MM.1S (cell line): ENCODE data around the gene NOP56.

ENCODE experiments used
- EZH2 ChIP-seq: fragments of 300-600 bp; sonication (generic); optimal IDR thresholded peaks from 2 replicates; pipeline ENCODE3; 2017; ENCODE audit warnings: low read depth, mild to moderate bottlenecking, antibody characterized with exemption, low read length, mixed read lengths
- TF ChIP-seq, protein P1 (sequence below): fragments of 300-600 bp; sonication (generic); IDR thresholded peaks from 2 replicates; pipeline ENCODE4 v1.5.1; 2016; ENCODE audit warnings: antibody characterized with exemption, low read length, mixed read lengths

- TF ChIP-seq, protein P1, sequence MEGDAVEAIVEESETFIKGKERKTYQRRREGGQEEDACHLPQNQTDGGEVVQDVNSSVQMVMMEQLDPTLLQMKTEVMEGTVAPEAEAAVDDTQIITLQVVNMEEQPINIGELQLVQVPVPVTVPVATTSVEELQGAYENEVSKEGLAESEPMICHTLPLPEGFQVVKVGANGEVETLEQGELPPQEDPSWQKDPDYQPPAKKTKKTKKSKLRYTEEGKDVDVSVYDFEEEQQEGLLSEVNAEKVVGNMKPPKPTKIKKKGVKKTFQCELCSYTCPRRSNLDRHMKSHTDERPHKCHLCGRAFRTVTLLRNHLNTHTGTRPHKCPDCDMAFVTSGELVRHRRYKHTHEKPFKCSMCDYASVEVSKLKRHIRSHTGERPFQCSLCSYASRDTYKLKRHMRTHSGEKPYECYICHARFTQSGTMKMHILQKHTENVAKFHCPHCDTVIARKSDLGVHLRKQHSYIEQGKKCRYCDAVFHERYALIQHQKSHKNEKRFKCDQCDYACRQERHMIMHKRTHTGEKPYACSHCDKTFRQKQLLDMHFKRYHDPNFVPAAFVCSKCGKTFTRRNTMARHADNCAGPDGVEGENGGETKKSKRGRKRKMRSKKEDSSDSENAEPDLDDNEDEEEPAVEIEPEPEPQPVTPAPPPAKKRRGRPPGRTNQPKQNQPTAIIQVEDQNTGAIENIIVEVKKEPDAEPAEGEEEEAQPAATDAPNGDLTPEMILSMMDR: no peak
- no peak for TF ChIP-seq EZH2
These were observed 40.4 kb upstream of the NOP56 start for GRCh38 chr20:2612073-2612472.
